Gastrocnemius medialis (tissue), 4 donors: Measurements from ENCODE around the gene CENPP. TPM values are rescaled to one million over a fixed set of nuclear protein-coding genes. Genes with fewer than 3 reads are reported as not detected.

Source experiments
- ATAC-seq, 2 donors: fragments of 150-250 bp; one replicate each; pipeline ENCODE4 v1.9.1; 2016
- DNase-seq, 2 donors: peaks; one replicate each; pipeline ENCODE4 v3.0.0-alpha.2; 2019
- H3K27ac ChIP-seq, 4 donors: fragments of 200-600 bp; sonication (generic); 1 replicate in 1 of 4; 2 replicates in 3 of 4; pipeline ENCODE4 v1.5.1; 2016 to 2018; ENCODE audit warnings: mild to moderate bottlenecking in 2 of 4, moderate library complexity in 1 of 4
- H3K27me3 ChIP-seq, 3 donors: fragments of 200-600 bp; sonication (generic) in 2 of 3; 1 replicate in 1 of 3; 2 replicates in 2 of 3; pipeline versions ENCODE4 v1.5.1 to v1.6.0; 2016 to 2019; ENCODE audit warnings: mild to moderate bottlenecking in 1 of 3, moderate library complexity in 1 of 3
- H3K36me3 ChIP-seq, 2 donors: fragments of 200-600 bp; sonication (generic) in 1 of 2; one replicate each; pipeline ENCODE4 v1.5.1; 2017 to 2018
- H3K4me1 ChIP-seq, 2 donors: fragments of 200-600 bp; sonication (generic) in 1 of 2; one replicate each; pipeline ENCODE4 v1.5.1; 2016 to 2017; ENCODE audit warnings: mild to moderate bottlenecking in 2 of 2
- H3K4me3 ChIP-seq, 4 donors: fragments of 200-600 bp; sonication (generic) in 3 of 4; 1 replicate in 1 of 4; 2 replicates in 3 of 4; pipeline ENCODE4 v1.5.1; 2016 to 2019; ENCODE audit warnings: mild to moderate bottlenecking in 2 of 4
- H3K9me3 ChIP-seq, 3 donors: fragments of 200-600 bp; sonication (generic) in 2 of 3; 1 replicate in 1 of 3; 2 replicates in 2 of 3; pipeline ENCODE4 v1.5.1; 2016 to 2019
- POLR2A ChIP-seq, 2 donors: fragments of 450-650 bp; IDR thresholded peaks; one replicate each; pipeline ENCODE4 v1.6.1; 2017; ENCODE audit warnings: antibody characterized with exemption in 2 of 2, mild to moderate bottlenecking in 2 of 2, moderate library complexity in 2 of 2
- in situ Hi-C, 4 donors: fragments of 200-750 bp; cut with MboI; loops; one replicate each; pipeline versions ENCODE4 v1.15.0 to v1.8.0; 2017; ENCODE audit warnings: low sequenced_read_pairs in 4 of 4
- intact Hi-C: fragments of 100-400 bp; cut with DNase I; formaldehyde crosslinking; loops from one replicate; pipeline ENCODE4 v1.15.1; 2023; ENCODE audit warnings: low total_unique reads
- total RNA-seq, 4 donors: library from RNA; depleted of rRNA; stranded (reverse); fragments of >200 nt; gene quantifications; one replicate each; pipeline versions ENCODE4 v1.1.0 to v1.2.3, GENCODE V29; 2016
- TF ChIP-seq, protein P1 (sequence below), 5 experiments: fragments of 450-650 bp in 3 of 5; fragments of 200-600 bp in 2 of 5; sonication (generic) in 2 of 5; IDR thresholded peaks in 4 of 5; conservative IDR thresholded peaks in 1 of 5; 1 replicate in 4 of 5; 2 replicates in 1 of 5; pipeline ENCODE4 v1.5.1; 2016 to 2019; ENCODE audit warnings: antibody characterized with exemption in 5 of 5, mild to moderate bottlenecking in 3 of 5, moderate library complexity in 3 of 5

CENPP gene
- total RNA-seq, 4 donors from 2014 or later = 1.8 to 11.5 (median 8.7) TPM

DNA sequence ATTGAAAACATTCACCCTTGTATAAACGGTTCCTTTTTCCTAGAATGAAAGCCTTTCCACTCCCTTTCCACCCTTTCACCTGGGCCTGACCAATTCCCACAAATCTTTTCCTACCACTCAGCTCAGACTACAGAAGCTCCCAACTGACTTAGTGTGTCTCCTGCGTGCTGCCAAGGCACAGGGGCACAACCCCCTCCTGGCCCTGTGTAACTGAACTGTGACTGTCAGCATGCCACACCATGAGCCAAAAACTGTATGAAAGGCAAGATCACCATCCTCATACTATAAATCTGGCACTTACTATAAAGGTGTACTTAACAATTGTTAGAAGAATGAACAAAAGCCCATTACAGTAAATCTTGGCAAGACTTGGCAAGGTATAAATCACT, 12.1 kb upstream of the CENPP start:
- Histone ChIP-seq H3K4me1 (peaks cover 16 to 23% of the 10 kb centered on the region in 2 donors), H3K27me3 (no peaks in the 10 kb centered on the region), H3K4me3 (peak overlapping the region in 1 of 4 donors; percentile 12), H3K9me3 (no peaks in the 10 kb centered on the region), H3K27ac (peak overlapping the region; percentile 82 to 93 (median 88)), H3K36me3 (peaks cover 0 to 69% of the 10 kb centered on the region in 2 donors)
- DNase-seq = peak in 1 of 2 donors; percentile 27
- ATAC-seq = peak in 1 of 2 donors; percentile 74
- TF ChIP-seq, protein P1, sequence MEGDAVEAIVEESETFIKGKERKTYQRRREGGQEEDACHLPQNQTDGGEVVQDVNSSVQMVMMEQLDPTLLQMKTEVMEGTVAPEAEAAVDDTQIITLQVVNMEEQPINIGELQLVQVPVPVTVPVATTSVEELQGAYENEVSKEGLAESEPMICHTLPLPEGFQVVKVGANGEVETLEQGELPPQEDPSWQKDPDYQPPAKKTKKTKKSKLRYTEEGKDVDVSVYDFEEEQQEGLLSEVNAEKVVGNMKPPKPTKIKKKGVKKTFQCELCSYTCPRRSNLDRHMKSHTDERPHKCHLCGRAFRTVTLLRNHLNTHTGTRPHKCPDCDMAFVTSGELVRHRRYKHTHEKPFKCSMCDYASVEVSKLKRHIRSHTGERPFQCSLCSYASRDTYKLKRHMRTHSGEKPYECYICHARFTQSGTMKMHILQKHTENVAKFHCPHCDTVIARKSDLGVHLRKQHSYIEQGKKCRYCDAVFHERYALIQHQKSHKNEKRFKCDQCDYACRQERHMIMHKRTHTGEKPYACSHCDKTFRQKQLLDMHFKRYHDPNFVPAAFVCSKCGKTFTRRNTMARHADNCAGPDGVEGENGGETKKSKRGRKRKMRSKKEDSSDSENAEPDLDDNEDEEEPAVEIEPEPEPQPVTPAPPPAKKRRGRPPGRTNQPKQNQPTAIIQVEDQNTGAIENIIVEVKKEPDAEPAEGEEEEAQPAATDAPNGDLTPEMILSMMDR (IDR thresholded peaks at IDR 0.05 in 4 of 5, conservative IDR thresholded peaks at IDR 0.05 in 1 of 5) = no peak
- TF ChIP-seq POLR2A (IDR thresholded peaks at IDR 0.05) = no peak
- in situ Hi-C loops (loop anchor here in 1 of 4 donors (25.0 kb wide), 1 partner anchor 449 kb away; the partner anchor contains the start of gene BICD2), intact Hi-C loops (no loop called here)

DNA sequence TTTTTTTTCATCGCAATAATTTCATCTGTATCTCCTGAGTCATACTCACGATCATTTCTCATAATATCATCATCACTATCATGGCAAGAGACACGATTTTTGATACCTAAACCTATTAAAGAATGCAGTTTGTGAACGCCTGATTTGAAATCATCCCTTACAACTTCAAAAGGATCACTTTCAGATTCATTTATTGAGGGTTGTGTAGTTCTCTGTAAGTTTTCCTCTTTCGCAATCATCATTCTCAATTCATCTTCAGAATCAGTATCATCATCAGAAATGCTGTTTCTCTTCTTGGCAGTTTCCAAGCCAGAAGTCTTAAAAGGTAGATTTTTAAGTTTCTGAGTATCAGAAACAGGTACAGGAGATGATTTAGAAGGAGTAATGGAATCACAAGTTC, 10.3 kb upstream of the CENPP start:
- ATAC-seq (no peak), DNase-seq (no peak)
- Histone ChIP-seq H3K27ac (no peak overlapping the region), H3K27me3 (no peaks in the 10 kb centered on the region), H3K4me1 (peaks cover 16 to 23% of the 10 kb centered on the region in 2 donors), H3K36me3 (peaks cover 0 to 68% of the 10 kb centered on the region in 2 donors), H3K9me3 (no peaks in the 10 kb centered on the region), H3K4me3 (no peak overlapping the region)
- TF ChIP-seq, protein P1 (IDR thresholded peaks at IDR 0.05 in 4 of 5, conservative IDR thresholded peaks at IDR 0.05 in 1 of 5) = no peak
- no peak for TF ChIP-seq POLR2A (IDR thresholded peaks at IDR 0.05)
- intact Hi-C loops = no loop called here
- in situ Hi-C loops = loop anchor here in 1 of 4 donors (25.0 kb wide), 1 partner anchor 447 kb away; the partner anchor contains the start of gene BICD2

DNA sequence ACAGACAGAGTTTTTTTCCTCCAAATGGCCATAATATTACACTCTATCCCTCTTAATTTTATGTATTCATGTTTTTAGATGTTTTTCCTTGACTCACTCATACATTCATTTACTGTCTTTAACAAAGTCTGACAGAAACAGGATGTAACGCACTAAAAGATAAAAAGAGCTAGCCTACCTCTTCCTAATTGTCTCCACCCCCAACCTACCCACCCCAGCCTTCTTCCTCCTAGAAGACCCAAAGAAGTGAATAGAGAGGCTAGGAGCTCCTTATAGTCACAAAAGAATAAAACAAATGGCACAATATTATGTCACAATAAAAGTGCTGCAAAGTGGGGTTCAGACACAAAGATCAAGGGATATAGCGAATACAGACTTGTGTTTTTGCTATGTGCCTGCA, 1.3 kb upstream of the CENPP start:
- in situ Hi-C loops (loop anchor here in 1 of 4 donors (10.0 to 25.0 kb wide), 2 partner anchors 350 to 438 kb away; partner anchors contain the start of genes BICD2 and IPPK), intact Hi-C loops (no loop called here)
- ATAC-seq = no peak
- Histone ChIP-seq H3K36me3 (peaks cover 0 to 38% of the 10 kb centered on the region in 2 donors), H3K4me3 (peak overlapping the region; percentile 77 to 95 (median 85)), H3K9me3 (no peaks in the 10 kb centered on the region), H3K27me3 (no peaks in the 10 kb centered on the region), H3K4me1 (peaks cover 21 to 31% of the 10 kb centered on the region in 2 donors), H3K27ac (peak overlapping the region; percentile 91 to 98 (median 97))
- DNase-seq = no peak
- TF ChIP-seq, protein P1 (IDR thresholded peaks at IDR 0.05 in 4 of 5, conservative IDR thresholded peaks at IDR 0.05 in 1 of 5) = no peak
- no peak for TF ChIP-seq POLR2A (IDR thresholded peaks at IDR 0.05)

DNA sequence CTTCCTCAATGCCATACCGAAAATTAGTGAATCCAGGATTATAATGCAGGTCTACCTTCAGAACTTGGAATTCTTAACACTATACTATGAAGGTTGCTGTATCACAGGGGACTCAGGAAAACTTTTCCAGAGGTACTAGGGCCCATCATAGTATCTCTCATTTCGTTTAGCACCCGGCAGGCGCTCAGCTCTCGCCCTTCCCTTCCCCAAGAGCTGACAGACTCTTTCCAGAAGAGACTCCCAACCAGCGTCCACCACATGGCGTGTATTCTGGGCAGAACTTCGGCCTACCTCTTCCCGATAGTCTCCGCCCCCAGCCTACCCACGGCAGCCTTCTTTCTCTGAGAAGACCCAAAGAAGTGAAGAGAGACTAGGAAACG, 874 bp upstream of the CENPP start:
- Histone ChIP-seq H3K36me3 (peaks cover 0 to 34% of the 10 kb centered on the region in 2 donors), H3K4me3 (peak overlapping the region; percentile 77 to 95 (median 85)), H3K4me1 (peaks cover 21 to 31% of the 10 kb centered on the region in 2 donors), H3K27ac (peak overlapping the region; percentile 91 to 98 (median 97)), H3K27me3 (no peaks in the 10 kb centered on the region), H3K9me3 (no peaks in the 10 kb centered on the region)
- intact Hi-C loops = loop anchor here (1.0 kb wide), 3 partner anchors 27 to 345 kb away; partner anchors contain the start of genes IARS1 and IPPK
- no peak for TF ChIP-seq POLR2A (IDR thresholded peaks at IDR 0.05)
- TF ChIP-seq, protein P1 (IDR thresholded peaks at IDR 0.05 in 4 of 5, conservative IDR thresholded peaks at IDR 0.05 in 1 of 5) = no peak
- ATAC-seq (peak; percentile 49 to 57), DNase-seq (no peak)
- in situ Hi-C loops = loop anchor here in 3 of 4 donors (10.0 to 25.0 kb wide), 4 partner anchors 312 to 462 kb away; partner anchors contain the start of genes BICD2 (in 1 of the 3) and IPPK (in 1 of the 3)
